Prostate gland (tissue), 2 donors: ENCODE results near the gene TSPAN33. TPM values are rescaled to one million over a fixed set of nuclear protein-coding genes. Genes with fewer than 3 reads are reported as not detected.
"Not testable (repeated sequence)": the region's sequence is repeated elsewhere in the genome, so short reads cannot be mapped to it uniquely, and the experiment has no call there.

Source experiments
- DNase-seq: peaks from one replicate; pipeline ENCODE4 v3.0.0-alpha.2; 2019; ENCODE audit warnings: low spot score
- H3K27ac ChIP-seq, 2 donors: fragments of 200-600 bp; sonication (generic); 2 replicates each; pipeline ENCODE4 v1.5.1; 2017 to 2019
- H3K27me3 ChIP-seq: fragments of 200-600 bp; sonication (generic); replicated peaks from 2 replicates; pipeline ENCODE4 v1.5.1; 2019; ENCODE audit not compliant: insufficient read depth
- H3K36me3 ChIP-seq, 2 donors: fragments of 200-600 bp; sonication (generic); 1 replicate in 1 of 2; 2 replicates in 1 of 2; pipeline versions ENCODE4 v1.5.1 to v1.8.1; 2017 to 2019
- H3K4me1 ChIP-seq: fragments of 200-600 bp; sonication (generic); replicated peaks from 2 replicates; pipeline ENCODE4 v1.5.1; 2019
- H3K4me3 ChIP-seq, 2 donors: fragments of 200-600 bp; sonication (generic); 2 replicates each; pipeline ENCODE4 v1.5.1; 2017 to 2019
- H3K9me3 ChIP-seq: fragments of 200-600 bp; sonication (generic); 2 replicates; pipeline ENCODE4 v1.5.1; 2017
- CTCF ChIP-seq, 4 experiments: fragments of 200-600 bp in 2 of 4; fragments of 450-650 bp in 2 of 4; sonication (generic) in 2 of 4; IDR thresholded peaks; 1 replicate in 3 of 4; 2 replicates in 1 of 4; pipeline ENCODE4 v1.5.1; 2016 to 2019; ENCODE audit warnings: antibody characterized with exemption in 4 of 4, mild to moderate bottlenecking in 2 of 4, moderate library complexity in 2 of 4
- POLR2A ChIP-seq: fragments of 450-650 bp; IDR thresholded peaks from one replicate; pipeline ENCODE4 v1.6.1; 2016; ENCODE audit warnings: antibody characterized with exemption, mild to moderate bottlenecking
- POLR2AphosphoS5 ChIP-seq: sonication (generic); formaldehyde crosslinking; IDR thresholded peaks from one replicate; pipeline ENCODE4 v1.6.1; 2017; ENCODE audit warnings: antibody characterized with exemption
- WGBS: methylation state at CpG from one replicate; pipeline ENCODE4 v1.1.5; 2018; 5-methylcytosine and 5-hydroxymethylcytosine counted together
- intact Hi-C: fragments of 100-400 bp; cut with DNase I; formaldehyde crosslinking; loops from one replicate; pipeline ENCODE4 v1.14.2; 2022
- total RNA-seq, 2 donors: library from RNA; depleted of rRNA; stranded (reverse); fragments of >200 nt; gene quantifications; one replicate each; pipeline ENCODE4 v1.1.0, GENCODE V29; 2016

The TSPAN33 gene
- total RNA-seq, 2 donors from 2014 or later, result 8.4 to 47.7 TPM

DNA sequence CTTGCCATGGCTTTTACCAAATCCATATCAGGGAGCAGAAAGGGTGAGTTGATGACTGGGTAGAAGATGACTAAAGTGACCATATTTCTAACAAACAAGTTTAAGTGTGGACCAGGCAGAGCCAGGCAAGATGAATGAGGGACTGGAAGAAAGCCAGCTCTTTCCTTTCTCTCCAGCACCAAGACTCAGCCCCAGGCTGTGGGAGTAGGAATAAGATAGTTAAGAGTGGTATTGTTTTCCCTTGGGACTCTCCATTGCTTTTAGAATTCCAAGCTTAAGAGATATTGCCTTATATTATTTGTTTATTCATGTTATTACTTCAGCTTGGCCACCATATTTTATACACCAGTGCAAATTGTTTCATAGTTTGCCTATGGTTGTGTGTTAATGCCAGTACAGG lies 28.8 kb upstream of the TSPAN33 start:
- intact Hi-C loops, result no loop called here
- H3K9me3 ChIP-seq, result no peaks in the 10 kb centered on the region
- no peak for DNase-seq
- H3K4me1 ChIP-seq, result no peaks in the 10 kb centered on the region
- TF ChIP-seq CTCF (IDR thresholded peaks at IDR 0.05), result no peak
- no peak overlapping the region for H3K27ac ChIP-seq
- no peaks in the 10 kb centered on the region for H3K36me3 ChIP-seq
- no peaks in the 10 kb centered on the region for H3K27me3 ChIP-seq
- no peak overlapping the region for H3K4me3 ChIP-seq

- Histone ChIP-seq H3K36me3 (no peaks in the 10 kb centered on the region), H3K27ac (no peak overlapping the region), H3K4me3 (no peak overlapping the region), H3K4me1 (no peaks in the 10 kb centered on the region), H3K9me3 (no peaks in the 10 kb centered on the region), H3K27me3 (no peaks in the 10 kb centered on the region)
- DNase-seq, result no peak
- intact Hi-C loops, result no loop called here
- TF ChIP-seq POLR2A, result no peak
- TF ChIP-seq POLR2AphosphoS5, result no peak
- TF ChIP-seq CTCF (IDR thresholded peaks at IDR 0.05), result no peak
- WGBS, result 89% methylated on average over 7 of the region's 7 CpGs
Measured at GRCh38 chr7:129118182-129118581, 26.3 kb upstream of the TSPAN33 start.

DNA sequence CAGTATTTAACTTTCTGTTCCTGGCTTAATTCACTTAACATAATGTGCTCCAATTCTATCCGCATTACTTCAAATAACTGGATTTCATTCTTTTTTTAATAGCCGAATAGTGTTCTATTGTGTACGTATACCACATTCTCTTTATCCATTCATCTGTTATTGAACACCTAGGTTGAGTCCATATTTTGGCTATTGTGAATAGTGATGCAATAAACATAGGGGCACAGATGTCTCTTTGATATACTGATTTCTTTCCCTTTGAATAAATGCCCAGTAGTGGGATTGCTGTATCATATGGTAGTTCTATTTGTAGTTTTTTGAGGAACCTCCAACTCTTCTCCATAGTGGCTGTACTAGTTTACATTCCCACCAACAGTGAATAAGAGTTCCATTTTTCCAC lies 25.5 kb upstream of the TSPAN33 start:
- Histone ChIP-seq H3K27ac (no peak overlapping the region), H3K4me1 (no peaks in the 10 kb centered on the region), H3K9me3 (no peaks in the 10 kb centered on the region), H3K27me3 (no peaks in the 10 kb centered on the region), H3K4me3 (no peak overlapping the region), H3K36me3 (no peaks in the 10 kb centered on the region)
- 76% methylated on average over 3 of the region's 3 CpGs for WGBS
- intact Hi-C loops, result no loop called here
- no peak for TF ChIP-seq POLR2A
- no peak for TF ChIP-seq CTCF (IDR thresholded peaks at IDR 0.05)
- no peak for TF ChIP-seq POLR2AphosphoS5
- no peak for DNase-seq

DNA sequence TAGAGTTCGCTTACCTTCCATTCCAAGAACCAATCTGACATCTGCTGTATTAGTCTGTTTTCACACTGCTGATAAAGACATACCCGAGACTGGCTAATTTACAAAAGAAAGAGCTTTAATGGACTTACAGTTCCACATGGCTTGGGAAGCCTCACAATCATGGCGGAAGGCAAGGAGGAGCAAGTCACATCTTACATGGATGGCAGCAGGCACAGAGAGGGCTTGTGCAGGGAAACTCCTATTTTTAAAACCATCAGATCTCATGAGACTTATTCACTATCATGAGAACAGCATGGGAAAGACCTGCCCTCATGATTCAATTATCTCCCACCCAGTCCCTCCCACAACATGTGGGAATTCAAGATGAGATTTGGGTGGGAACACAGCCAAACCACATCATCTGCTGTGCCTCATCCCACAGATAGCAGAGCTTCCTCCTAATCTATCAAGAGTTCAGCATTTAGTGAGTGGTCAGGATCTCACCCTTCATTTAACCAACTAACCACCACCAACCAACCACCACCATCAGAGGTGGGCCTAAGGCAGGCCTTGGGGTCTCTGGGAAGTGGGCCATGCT lies 22.9 kb upstream of the TSPAN33 start:
- H3K9me3 ChIP-seq, H3K4me3 ChIP-seq, intact Hi-C loops, DNase-seq, H3K27ac ChIP-seq, H3K4me1 ChIP-seq, H3K27me3 ChIP-seq, H3K36me3 ChIP-seq: not testable (repeated sequence)
- WGBS, result 95% methylated on average over 3 of the region's 3 CpGs

DNA sequence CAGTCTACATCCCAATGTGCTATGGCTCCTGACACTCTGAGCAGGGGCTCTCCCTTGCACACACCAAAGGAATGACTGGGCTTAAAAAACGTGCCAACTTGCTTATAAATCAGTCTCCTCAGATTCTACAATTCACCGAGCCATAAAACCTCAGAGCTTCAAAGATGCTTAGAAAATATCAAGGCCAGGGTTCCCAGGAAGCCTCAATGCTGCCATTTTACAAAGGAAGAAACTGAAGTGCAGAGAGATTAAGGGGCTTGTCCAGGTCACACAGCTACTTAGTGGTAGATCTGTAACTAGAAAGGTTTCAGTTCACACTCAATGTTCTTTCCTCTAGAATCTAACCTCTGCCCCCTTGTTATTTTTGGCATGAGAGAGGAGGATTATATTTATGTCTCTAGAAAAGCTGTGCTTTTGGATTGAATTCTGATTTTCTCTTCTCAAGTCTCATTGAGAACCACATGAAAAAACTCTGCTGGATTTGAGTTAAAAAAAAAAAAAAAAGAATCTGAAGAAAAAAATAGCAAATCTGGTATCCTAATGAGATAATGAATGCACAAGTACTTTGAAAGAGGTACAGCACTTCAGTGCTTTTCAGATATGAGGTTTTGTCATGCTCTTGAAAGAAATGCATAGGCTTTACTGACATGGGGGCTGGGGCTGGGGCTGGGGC lies 22.3 kb upstream of the TSPAN33 start:
- no peak overlapping the region for H3K4me3 ChIP-seq
- H3K36me3 ChIP-seq, result no peaks in the 10 kb centered on the region
- intact Hi-C loops, result no loop called here
- no peak overlapping the region for H3K27ac ChIP-seq
- no peaks in the 10 kb centered on the region for H3K9me3 ChIP-seq
- WGBS, result 52% methylated on average over 2 of the region's 2 CpGs
- H3K27me3 ChIP-seq, result no peaks in the 10 kb centered on the region
- DNase-seq, result no peak
- TF ChIP-seq POLR2AphosphoS5, result no peak
- TF ChIP-seq POLR2A, result no peak
- no peak for TF ChIP-seq CTCF (IDR thresholded peaks at IDR 0.05)
- no peaks in the 10 kb centered on the region for H3K4me1 ChIP-seq
